ENCODE results near the gene ALPL.
A peak's percentile ranks its signal among the peaks of the same experiment; 100 is the strongest.

DNA sequence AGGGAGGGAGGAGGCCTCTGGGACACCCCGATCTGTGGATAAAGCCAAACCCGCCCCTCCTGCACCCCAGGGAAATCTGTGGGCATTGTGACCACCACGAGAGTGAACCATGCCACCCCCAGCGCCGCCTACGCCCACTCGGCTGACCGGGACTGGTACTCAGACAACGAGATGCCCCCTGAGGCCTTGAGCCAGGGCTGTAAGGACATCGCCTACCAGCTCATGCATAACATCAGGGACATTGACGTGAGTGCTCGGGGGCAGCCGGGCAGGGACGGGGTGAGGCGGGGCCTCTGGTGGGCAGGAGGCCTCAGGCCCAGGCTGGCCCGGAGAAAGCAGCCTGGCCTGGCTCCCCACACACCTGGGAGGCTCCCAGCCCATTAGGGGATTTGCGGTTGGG lies 54.7 kb downstream of the ALPL start:
- TF ChIP-seq, protein P1, sequence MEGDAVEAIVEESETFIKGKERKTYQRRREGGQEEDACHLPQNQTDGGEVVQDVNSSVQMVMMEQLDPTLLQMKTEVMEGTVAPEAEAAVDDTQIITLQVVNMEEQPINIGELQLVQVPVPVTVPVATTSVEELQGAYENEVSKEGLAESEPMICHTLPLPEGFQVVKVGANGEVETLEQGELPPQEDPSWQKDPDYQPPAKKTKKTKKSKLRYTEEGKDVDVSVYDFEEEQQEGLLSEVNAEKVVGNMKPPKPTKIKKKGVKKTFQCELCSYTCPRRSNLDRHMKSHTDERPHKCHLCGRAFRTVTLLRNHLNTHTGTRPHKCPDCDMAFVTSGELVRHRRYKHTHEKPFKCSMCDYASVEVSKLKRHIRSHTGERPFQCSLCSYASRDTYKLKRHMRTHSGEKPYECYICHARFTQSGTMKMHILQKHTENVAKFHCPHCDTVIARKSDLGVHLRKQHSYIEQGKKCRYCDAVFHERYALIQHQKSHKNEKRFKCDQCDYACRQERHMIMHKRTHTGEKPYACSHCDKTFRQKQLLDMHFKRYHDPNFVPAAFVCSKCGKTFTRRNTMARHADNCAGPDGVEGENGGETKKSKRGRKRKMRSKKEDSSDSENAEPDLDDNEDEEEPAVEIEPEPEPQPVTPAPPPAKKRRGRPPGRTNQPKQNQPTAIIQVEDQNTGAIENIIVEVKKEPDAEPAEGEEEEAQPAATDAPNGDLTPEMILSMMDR (IDR thresholded peaks at IDR 0.05 in 8 of 11, conservative IDR thresholded peaks at IDR 0.05 in 3 of 11) = no peak
- peak in 1 of 3 donors; percentile 23 for TF ChIP-seq POLR2AphosphoS5 (IDR thresholded peaks at IDR 0.05)
- TF ChIP-seq POLR2A (IDR thresholded peaks at IDR 0.05) = no peak
